Astrocyte of the hippocampus (primary cell): Measurements from ENCODE around the gene REEP5.

Experiments used
- DNase-seq: peaks from one replicate; pipeline ENCODE4 v3.0.0; 2011; ENCODE audit warnings: low read depth, low spot score

Gene REEP5

DNA sequence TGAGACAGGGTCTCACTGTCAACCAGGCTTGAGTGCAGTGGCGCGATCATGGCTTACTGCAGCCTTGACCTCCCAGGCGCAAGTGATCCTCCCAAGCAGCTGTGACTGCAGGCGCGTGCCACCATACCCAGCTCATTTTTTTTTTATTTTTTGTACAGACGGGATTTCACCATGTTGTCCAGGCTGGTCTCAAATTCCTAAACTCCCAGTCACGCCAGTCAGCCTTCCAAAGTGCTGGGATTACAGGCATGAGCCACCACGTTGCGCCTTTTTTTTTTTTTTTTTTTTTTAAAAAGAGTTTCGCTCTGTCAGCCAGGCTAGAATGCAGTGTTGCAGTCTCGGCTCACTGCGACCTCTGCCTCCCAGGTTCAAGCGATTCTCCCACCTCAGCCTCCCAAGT lies 88.1 kb downstream of the REEP5 start:
- DNase-seq: no peak

DNA sequence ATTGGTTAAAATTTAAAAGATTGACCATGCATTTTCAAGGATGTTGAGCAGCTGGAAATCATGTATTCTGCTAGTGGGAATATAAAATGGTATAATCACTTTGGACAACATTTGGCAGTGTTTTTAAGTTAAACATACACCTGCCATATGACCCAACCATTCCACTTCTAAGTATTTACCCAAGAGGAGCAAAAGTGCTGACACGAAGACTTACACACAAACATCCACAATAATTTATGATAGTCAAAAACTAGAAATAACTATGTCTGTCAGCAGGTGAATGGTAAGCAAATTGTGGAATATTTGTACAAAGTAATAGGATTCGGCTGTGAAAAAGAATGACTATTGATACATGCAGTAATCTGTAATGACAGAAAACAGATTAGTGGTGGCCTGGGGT lies 91.6 kb downstream of the REEP5 start:
- DNase-seq: no peak
